RKO (cell line): ENCODE results near the gene PKN1.
"Not testable (repeated sequence)": the region's sequence is repeated elsewhere in the genome, so short reads cannot be mapped to it uniquely, and the experiment has no call there.

Experiments
- DNase-seq: peaks from one replicate; pipeline ENCODE4 v3.0.0-alpha.2; 2016; ENCODE audit warnings: low spot score

Gene PKN1

DNA sequence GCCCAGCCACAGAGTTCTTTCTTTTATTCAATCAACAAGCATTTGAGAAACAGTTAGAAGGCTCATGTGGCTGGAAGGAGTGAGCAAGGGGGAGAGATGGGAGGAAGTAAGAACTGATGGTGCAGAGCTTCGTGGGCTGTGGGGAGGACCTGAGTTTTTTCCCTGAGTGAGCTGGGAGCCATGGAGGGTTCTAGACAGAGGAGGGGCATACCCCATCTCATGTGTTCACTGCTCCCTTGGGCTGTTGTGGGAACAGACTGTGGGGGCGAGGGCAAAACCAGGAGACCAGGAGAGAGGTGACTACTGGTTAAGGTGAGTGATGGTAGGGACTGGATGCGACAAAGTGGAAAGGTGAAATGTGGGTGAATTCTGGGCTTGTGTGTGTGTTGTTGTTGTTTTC lies 2.4 kb upstream of the PKN1 start:
- DNase-seq: no peak

DNA sequence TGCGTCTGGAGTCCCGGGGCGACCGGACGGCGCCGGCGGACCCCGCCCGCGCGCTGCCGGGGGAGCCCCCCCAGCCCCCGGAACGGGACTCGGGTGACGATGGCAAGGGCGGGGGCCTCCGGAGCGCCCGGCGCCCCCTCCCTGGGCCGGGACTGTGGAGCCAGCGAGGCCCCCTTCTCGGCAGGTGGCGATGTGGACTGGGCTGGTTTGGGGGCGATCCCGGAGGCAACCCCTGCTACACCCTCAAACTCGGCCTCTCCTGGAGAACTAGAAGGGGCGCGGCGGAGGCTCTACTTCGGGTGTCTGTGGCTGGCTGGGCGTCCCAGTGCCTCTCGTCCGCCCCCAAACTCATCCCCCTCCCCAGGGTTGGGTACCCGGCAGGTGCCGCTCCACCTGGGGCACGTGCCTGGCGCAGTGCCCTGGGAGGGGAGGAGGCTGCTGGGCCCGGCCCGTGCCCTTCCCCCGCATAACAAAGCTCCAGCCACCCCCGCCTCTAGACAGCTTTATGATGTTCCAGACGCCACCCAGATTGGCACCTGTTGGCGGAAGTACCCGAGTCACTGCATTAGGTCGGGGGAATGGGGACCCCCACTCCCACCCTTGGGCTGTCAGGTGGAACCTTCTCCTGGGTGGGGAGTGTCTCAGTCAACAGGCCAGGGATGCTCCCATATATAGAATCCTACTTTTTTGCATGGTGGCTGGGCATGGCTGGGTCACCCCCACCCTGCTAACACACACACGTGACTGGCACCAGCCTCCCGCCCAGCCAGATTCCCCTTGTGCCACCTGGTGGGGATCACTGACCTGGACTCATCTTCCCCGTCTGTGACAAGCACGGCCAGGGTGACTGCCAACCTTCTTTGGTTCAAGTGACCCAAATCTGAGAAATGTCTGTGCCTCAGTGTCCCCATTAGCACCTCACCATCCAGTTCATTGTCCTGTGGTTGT lies 722 bp downstream of the PKN1 start:
- no peak for DNase-seq

DNA sequence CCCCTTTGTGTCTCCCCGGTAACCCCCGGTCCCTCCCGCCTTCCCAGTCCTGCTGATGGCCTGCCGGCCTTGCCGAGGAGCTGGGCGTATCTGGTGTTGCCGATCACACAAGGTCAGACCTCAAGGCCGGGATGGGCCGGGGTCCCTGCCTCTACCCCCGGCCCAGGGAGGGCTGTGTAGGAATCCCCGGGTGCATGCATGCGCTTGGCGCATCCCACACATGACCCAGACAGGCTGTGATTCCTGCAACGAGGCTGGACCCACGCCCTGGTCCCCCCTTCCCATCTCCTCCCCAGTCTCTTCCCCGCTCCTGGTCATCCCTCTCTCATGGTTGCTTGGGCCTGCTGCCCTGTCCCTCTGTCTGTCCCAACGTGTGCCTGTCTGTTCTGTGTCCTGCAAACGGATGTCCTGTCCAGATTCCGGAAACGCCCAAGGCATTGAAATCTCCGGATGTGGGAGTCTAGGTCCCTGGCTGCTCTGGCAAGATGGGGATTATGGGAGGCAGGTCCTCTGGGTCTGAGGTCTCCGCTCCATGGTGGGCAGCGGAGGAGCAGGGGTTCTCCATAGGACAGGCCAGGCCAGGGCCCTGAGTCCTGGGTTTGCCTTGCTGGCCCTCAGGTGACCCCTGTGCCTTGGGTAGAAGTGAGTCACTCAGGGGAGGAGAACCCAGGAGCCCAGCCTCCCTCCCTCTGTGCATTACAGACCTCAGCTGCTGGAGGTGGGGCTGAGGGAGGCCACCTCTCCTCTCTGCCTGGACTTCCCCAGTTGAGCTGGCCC lies 1.6 kb downstream of the PKN1 start:
- DNase-seq: no peak

DNA sequence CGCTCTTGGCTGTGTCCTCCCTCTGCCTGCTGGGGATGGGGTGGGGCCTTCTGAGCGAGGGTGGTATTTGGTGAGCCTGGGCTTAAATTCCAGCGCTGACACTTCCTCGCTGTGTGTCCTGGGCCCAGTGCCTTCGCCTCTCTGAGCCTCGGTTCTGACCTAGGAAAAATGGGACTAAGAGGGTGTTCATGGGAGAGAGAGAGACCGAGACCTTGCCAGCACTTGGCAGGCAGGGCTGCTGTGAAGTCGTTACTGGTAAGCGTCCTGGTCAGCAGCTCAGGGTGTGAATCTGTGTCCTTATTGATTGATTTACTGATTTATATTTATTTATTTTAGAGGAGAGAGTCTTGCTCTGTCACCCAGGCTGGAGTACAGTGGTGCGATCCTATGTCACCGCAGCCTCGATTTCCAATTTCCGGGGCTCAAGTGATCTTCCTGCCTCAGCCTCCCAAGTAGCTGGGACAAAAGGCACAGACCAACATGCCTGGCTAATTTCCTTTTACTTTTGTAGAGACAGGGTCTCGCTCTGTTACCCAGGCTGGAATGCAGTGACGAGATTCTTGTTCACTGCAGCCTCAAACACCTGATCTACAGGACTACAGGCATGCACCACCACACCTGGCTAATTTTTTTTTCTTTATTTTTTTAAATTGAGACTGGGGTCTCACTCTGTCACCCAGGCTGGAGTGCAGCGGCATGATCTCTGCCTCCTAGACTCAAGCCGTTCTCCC lies 2.4 kb downstream of the PKN1 start:
- no peak for DNase-seq

DNA sequence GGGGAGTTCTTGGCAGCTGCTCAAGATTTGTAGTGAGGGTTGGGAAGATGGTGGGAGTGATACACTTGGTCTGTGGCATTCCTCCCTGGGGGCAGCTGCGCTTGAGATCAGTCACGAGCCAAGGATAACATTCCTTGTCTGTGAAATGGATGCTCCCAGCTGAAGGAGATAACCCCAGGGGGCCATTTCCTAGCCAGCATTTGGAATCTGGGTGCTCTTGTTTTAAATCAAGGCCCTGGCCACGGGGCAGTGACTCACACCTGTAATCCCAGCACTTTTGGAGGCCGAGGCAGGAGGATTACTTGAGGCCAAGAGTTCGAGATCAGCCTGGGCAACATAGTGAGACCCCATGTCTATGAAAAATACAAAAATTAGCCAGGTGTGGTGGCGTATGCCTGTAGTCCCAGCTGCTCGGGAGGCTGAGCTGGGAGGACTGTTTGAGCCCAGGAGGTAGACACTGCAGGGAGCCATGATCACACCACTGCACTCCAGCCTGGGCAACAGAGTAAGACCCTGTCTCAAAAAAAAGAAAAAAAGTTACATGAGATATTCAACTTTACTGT lies 4.6 kb downstream of the PKN1 start:
- no peak for DNase-seq

DNA sequence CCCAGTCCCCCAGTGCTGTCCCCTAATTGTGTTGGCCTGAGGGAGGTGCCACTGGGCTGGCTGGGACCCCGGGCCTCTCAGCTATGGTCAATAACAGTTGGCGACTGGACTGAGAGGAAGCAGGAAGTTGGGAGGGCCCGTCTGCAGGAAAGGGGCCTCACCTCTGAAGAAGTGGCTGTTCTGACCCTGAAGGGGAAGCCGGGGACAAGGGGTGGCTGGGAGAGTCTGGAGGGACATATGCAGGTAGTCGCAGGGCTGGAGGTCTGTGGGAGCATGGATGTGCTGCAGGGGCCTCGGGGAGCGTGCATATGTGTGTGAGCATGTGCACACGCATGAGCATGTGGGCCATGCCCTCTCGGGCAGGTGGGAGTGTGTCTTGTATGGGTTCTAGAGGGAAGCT lies 5.9 kb downstream of the PKN1 start:
- no peak for DNase-seq

DNA sequence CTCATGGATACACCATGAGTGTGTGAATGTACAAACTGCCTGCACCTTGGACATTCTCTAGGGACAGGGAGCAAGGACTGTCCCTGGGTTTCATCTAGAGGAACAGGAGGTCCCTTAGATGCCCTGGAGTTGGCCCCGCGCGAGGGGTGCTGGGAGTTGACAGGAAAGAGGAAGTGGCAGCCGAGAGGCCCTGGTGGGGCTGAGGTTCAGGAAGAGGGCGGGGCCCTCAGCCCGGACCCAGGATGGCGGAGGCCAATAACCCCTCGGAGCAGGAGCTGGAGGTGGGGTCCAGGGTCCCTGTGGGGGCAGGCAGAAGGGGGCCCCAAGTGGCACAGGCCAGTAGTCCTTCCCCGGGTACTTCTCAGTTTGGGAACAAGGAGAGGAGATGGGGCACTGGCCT lies 6.9 kb downstream of the PKN1 start:
- DNase-seq: no peak

DNA sequence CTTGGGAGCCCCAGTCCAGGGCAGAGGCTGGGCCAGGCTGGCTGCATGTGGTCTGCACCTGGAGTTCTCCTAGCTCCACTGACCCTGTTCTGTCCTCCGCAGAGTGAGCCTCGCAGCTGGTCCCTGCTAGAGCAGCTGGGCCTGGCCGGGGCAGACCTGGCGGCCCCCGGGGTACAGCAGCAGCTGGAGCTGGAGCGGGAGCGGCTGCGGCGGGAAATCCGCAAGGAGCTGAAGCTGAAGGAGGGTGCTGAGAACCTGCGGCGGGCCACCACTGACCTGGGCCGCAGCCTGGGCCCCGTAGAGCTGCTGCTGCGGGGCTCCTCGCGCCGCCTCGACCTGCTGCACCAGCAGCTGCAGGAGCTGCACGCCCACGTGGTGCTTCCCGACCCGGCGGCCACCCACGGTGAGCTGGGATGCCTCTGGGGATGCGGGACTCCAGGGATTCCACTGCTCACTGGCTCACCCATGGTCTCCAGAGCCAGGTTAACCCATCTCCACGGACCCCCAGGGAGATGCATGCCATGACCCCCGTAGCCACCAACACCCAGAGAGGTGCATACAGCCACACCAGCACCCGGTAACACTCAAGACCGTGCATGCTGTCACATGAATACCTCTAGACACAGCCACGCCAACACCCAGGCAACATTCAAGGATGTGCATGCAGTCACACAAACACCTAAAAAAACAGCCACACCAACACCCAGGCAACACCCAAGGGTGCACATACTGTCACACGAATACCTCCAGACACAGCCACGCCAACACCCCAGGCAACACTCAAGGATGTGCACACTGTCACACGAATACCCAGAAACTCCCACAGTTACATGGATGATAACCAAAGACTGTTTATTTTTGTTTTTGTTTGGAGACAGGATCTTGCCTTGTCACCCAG lies 8.2 kb downstream of the PKN1 start:
- no peak for DNase-seq

DNA sequence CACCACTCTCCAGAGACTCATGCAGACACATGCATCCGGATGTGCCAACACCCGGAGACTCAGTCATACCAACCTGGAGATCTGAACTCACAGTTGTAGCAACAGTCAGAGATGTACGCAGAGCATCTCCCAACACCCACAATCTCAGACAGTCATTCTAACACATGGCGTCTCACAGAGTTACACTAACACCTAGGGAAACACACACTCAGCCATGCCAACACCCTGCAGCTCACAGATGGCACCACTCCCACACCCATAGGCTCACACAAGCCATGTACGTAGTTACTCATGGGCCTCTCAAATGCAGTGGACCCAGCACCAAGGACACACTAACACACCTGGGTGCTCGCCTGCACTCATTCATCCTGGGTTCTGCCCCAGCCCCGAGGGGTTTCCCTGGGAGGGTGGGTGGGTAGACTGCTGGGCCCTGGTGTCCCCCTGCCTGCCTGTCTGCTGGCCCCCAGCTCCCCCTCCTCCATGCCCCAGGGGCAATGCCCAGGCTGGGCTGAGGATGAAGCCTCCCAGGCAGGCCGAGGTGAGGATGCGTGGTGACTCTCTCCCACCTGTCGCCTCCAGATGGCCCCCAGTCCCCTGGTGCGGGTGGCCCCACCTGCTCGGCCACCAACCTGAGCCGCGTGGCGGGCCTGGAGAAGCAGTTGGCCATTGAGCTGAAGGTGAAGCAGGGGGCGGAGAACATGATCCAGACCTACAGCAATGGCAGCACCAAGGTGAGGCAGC lies 10.0 kb downstream of the PKN1 start:
- no peak for DNase-seq

DNA sequence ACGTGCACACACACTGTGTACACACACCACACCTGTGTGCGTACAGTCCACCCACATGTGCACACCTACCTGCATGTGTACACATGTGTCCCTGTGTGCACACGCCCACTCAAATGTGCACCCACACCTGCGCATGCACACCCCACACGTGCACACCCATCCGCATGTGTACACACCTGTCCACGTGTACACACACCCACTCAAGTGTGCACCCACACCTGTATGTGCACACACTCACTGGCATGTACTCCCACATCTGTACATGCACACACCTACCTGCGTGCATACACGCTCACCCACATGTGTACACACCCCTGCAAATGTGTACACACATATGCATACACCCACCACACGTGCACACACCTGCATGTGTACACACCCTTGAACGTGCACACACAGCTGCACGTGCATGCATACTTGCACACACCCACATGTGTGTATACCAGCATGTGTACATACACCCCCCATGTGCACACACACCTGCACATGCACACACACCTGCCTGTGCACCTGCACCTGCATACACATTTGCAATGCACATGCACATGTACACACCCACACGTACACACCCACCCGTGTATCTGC lies 10.6 kb downstream of the PKN1 start:
- no peak for DNase-seq

DNA sequence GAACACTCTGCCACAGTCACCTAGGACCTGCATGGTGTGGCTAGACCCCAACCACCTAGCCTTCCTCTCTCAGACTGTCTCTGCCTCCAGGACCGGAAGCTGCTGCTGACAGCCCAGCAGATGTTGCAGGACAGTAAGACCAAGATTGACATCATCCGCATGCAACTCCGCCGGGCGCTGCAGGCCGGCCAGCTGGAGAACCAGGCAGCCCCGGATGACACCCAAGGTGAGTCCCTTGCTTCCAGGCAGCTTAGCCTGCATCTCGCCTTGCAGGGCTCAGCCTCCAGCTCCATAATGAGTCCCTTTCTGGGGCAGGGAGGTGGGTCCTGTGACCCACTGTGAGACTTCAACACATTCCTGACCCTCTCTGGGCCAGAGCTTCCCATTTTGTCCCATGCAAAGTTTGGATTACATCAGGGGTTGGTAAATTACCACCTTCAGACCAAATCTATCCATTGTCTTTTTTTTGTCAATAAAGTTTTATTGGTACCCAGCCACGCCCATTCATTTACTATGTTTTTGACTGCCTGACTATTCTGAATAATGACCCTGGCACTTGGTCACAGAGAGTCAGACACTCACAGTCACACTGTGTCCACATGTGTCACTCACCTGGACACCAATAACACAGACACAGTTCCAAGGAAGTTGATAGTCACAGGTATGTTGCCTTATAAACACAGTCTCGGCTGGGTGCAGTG lies 13.4 kb downstream of the PKN1 start:
- DNase-seq: no peak

DNA sequence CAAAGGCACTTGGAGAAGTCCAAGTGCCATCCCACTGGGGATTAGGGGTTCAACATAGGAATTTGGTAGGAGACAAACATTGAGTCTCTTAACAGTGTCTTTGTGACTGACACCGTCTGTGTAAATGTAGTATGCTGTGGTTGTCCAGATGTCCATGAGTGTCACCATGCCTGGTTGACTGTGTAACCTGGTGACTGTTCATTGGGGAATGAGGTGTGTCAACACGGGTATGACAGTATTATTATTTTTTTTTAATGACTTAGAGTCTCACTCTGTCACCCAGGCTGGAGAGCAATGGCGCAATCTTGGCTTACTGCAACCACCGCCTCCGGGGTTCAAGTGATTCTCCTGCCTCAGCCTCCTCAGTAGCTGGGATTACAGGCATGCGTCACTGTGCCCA lies 16.2 kb downstream of the PKN1 start:
- DNase-seq: peak; percentile 56

DNA sequence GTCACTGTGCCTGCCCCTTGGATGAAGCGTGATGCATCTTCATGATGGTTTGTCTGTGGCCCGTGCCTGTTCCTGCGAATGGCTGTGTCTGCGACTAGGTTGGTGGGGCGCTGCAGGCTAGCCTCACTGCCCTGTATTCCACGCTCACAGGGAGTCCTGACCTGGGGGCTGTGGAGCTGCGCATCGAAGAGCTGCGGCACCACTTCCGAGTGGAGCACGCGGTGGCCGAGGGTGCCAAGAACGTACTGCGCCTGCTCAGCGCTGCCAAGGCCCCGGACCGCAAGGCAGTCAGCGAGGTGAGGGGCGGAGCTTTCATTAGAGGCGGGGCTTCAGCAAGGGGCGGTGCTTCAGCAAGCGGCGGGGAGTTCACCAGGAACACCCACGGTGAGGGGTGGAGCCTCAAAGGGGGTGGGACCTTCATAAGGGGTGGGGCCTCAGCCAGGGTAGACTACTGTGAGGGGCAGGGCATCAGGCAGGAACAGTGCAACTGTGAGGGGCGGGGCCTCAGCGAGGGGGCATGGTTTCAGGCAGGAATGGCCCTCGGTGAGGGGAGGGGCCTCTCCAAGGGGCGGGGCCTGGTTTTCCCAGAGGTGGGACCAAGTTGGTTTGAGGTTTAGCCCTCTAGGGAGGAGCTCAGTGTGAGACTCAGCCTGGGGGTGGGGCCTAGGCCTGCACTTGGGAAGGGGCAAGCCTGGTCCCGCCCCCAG lies 17.2 kb downstream of the PKN1 start:
- peak; percentile 72 for DNase-seq

DNA sequence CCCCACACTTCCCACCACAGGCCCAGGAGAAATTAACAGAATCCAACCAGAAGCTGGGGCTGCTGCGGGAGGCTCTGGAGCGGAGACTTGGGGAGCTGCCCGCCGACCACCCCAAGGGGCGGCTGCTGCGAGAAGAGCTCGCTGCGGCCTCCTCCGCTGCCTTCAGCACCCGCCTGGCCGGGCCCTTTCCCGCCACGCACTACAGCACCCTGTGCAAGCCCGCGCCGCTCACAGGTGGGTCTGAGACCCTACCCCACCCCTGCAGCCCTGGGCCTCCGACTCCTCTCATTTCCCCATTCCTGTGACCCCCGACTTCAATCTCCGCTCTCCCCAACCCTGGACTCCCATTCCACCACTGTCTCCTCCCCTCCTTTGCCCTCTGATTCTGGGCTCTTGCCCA lies 17.8 kb downstream of the PKN1 start:
- DNase-seq: no peak

DNA sequence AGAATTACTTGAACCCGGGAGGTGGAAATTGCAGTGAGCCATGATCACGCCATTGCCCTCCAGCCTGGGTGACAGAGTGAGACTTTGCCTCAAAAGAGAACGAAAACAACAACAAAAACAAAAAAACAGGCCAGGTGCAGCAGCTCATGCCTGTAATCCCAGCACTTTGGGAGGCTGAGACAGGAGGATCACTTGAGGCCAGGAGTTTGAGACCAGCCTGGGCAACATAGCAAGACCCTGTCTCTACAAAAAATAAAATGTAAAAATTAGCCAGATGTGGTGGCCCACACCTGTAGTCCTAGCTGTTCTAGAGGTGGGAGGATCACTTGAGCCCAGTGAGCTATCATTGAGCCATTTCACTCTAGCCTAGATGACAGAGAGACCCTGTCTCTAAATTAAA lies 19.2 kb downstream of the PKN1 start:
- DNase-seq: not testable (repeated sequence)

DNA sequence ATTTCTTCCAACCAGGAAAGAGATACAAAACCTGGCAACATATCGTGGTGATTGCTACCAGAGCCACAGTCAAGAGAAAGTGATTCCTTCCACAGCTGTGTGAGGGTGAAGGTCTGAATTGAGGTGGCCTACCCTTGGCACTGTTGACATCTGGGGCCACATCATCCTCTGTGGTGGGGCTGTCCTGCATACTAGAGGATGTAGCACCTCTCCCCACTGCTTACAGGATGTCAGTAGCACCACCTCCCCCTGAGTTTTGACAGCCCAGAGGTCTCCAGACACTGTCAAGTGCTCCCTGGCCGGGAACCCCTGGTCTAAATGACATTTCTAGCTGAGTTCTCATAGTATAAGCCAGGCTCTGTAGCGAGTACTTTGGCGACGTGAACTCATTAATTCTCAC lies 26.6 kb downstream of the PKN1 start:
- no peak for DNase-seq

DNA sequence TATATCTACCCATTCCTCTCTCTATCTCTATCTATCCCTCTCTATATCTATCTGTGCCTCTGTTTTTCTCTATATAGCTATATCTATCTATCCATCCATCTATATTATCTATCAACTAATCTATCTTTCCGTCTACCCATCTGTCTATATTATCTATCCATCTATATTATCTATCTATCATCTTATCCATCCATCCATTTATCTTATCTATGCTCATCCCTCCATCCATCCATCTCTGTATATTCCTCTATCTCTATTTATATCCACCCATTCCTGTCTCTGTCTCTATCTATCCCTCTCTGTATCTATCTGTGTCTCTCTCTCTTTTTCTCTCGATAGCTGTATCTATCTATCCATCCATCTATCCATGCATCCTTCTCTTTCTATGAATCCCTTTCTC lies 27.8 kb downstream of the PKN1 start:
- DNase-seq: no peak

DNA sequence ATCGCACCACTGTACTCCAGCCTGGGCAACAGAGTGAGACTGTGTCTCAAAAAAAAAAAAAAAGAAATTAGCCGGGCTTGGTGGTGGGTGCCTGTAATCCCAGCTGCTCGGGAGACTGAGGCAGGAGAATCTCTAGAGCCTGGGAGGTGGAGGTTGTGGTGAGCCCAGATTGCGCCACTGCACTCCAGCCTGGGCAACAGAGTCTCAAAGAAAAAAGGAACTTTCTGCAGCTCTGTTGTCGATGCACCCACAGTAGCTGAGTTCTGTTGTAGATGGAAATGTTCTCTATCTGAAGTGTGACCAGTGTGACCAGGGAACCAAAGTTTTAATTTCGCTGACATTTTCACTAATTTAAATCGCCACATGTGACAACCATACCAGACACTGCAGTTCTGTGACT lies 29.3 kb downstream of the PKN1 start:
- not testable (repeated sequence) for DNase-seq

DNA sequence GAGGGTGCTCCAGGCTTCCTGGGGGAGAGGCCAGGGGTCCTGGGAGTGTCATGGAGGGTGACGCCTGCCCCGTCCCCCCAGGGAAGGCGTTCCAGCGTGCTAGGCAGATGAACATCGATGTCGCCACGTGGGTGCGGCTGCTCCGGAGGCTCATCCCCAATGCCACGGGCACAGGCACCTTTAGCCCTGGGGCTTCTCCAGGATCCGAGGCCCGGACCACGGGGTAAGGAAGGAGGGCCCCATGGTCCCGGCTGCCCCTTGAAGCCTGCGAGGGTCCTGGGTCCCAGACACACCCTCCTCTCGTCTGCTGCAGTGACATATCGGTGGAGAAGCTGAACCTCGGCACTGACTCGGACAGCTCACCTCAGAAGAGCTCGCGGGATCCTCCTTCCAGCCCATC lies 30.6 kb downstream of the PKN1 start:
- no peak for DNase-seq
